Measurements from ENCODE around the gene CLEC4M. TPM values are rescaled to one million over a fixed set of nuclear protein-coding genes. Genes with fewer than 3 reads are reported as not detected.
"Not testable (repeated sequence)": the region's sequence is repeated elsewhere in the genome, so short reads cannot be mapped to it uniquely, and the experiment has no call there.

CLEC4M gene
- total RNA-seq, 2 experiments from 2014 or later: not detected

DNA sequence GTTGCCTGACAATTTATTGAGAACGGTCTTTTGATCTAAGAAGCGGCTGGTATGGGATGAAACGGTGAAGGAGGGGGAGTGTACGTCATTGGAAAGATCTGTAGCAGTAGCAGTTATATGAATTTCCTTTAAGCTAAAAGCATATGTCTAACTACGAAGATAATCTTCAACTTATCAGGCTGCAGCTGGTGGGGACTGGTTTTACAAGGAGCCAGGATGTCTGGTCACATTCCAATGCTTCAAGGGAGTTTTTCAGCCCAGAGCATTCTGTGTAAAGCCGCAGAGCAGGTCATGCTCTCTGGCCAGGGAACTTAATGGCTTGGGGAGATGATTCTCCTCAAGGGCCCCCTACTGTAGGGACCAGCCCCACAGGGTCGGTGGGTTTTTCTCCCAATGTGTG is 29.2 kb downstream of the CLEC4M start:
- Histone ChIP-seq H4K20me1 (ENCODE audit: insufficient read depth, low read length) (no peaks in the 10 kb centered on the region), H3K4me2 (ENCODE audit: low read length) (no peak overlapping the region), H3K4me1 (ENCODE audit: insufficient read depth, low read length, poor library complexity, severe bottlenecking) (no peaks in the 10 kb centered on the region), H3K9me2 (ENCODE audit: insufficient read depth, low read length) (no peaks in the 10 kb centered on the region), H3K9me3 (ENCODE audit: low read length) (no peaks in the 10 kb centered on the region), H3K4me3 (ENCODE audit: low read depth, low read length, poor library complexity, severe bottlenecking) (no peak overlapping the region), H2AFZ (ENCODE audit: low read length) (no peak overlapping the region), H3K79me2 (ENCODE audit: insufficient read depth, low read depth, low read length) (no peaks in the 10 kb centered on the region), H3K36me3 (ENCODE audit: insufficient read depth, low read length) (no peaks in the 10 kb centered on the region), H3K27ac (ENCODE audit: low read depth, low read length, poor library complexity, severe bottlenecking) (no peak overlapping the region)
- POLR2A ChIA-PET: interaction anchor here (0.5 kb wide), 1 partner anchor 17 kb away, joined by 3 read pairs; no protein-coding TSS in a partner anchor
- BruUV-seq (replicated peaks): no TSS peak
- TF ChIP-seq, protein P1, sequence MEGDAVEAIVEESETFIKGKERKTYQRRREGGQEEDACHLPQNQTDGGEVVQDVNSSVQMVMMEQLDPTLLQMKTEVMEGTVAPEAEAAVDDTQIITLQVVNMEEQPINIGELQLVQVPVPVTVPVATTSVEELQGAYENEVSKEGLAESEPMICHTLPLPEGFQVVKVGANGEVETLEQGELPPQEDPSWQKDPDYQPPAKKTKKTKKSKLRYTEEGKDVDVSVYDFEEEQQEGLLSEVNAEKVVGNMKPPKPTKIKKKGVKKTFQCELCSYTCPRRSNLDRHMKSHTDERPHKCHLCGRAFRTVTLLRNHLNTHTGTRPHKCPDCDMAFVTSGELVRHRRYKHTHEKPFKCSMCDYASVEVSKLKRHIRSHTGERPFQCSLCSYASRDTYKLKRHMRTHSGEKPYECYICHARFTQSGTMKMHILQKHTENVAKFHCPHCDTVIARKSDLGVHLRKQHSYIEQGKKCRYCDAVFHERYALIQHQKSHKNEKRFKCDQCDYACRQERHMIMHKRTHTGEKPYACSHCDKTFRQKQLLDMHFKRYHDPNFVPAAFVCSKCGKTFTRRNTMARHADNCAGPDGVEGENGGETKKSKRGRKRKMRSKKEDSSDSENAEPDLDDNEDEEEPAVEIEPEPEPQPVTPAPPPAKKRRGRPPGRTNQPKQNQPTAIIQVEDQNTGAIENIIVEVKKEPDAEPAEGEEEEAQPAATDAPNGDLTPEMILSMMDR (conservative IDR thresholded peaks at IDR 0.05; ENCODE audit: low read length): no peak
- no peak for TF ChIP-seq EZH2phosphoT487 (IDR thresholded peaks at IDR 0.05; ENCODE audit: borderline replicate concordance, low read depth, low read length)
- DNase-seq (ENCODE audit: low spot score): no peak
- intact Hi-C loops (cut with micrococcal nuclease; ENCODE audit: unreplicated experiment): no loop called here
- CTCF ChIA-PET (ENCODE audit: unreplicated experiment): no interaction called here

DNA sequence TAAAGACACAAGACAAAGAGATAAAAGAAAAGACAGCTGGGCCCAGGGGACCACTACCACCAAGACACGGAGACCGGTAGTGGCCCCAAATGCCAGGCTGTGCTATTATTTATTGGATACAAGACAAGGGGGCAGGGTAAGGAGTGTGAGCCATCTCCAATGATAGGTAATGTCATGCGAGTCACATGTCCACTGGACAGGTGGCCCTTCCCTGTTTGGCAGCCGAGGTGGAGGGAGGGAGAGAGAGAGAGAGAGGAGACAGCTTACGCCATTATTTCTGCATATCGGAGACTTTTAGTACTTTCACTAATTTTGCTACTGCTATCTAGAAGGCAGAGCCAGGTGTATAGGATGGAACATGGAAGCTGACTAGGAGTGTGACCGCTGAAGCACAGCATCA is 29.7 kb downstream of the CLEC4M start:
- BruUV-seq (replicated peaks); H3K9me3 ChIP-seq (ENCODE audit: low read length); DNase-seq (ENCODE audit: low spot score); H3K9me2 ChIP-seq (ENCODE audit: insufficient read depth, low read length); H3K4me3 ChIP-seq (ENCODE audit: low read depth, low read length, poor library complexity, severe bottlenecking); H4K20me1 ChIP-seq (ENCODE audit: insufficient read depth, low read length); intact Hi-C loops (cut with micrococcal nuclease; ENCODE audit: unreplicated experiment); H3K27ac ChIP-seq (ENCODE audit: low read depth, low read length, poor library complexity, severe bottlenecking); H2AFZ ChIP-seq (ENCODE audit: low read length); H3K4me2 ChIP-seq (ENCODE audit: low read length); CTCF ChIA-PET (ENCODE audit: unreplicated experiment); H3K79me2 ChIP-seq (ENCODE audit: insufficient read depth, low read depth, low read length); H3K4me1 ChIP-seq (ENCODE audit: insufficient read depth, low read length, poor library complexity, severe bottlenecking); H3K36me3 ChIP-seq (ENCODE audit: insufficient read depth, low read length): not testable (repeated sequence)
- POLR2A ChIA-PET: interaction anchor here (0.5 kb wide), 1 partner anchor 17 kb away, joined by 3 read pairs; no protein-coding TSS in a partner anchor

DNA sequence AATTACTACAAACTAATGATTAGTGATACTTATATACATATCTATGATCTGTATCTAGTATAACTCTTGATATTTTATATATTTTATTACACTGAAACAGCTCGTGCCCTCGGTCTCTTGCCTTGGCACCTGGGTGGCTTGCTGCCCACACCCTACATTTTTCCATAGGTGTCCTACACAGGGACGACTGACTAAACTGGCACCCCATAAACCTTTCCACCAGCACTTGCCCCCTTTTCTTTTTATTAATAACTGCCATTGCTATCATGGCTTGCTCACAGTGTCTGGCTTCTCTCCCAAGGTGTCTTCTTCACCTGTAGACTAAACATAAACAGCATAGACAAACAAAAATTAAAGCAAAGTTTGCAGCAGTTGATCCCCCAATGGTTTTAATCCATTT is 30.4 kb downstream of the CLEC4M start:
- Histone ChIP-seq H3K4me3 (ENCODE audit: low read depth, low read length, poor library complexity, severe bottlenecking) (no peak overlapping the region), H3K79me2 (ENCODE audit: insufficient read depth, low read depth, low read length) (no peaks in the 10 kb centered on the region), H2AFZ (ENCODE audit: low read length) (no peak overlapping the region), H3K9me3 (ENCODE audit: low read length) (no peaks in the 10 kb centered on the region), H3K27ac (ENCODE audit: low read depth, low read length, poor library complexity, severe bottlenecking) (no peak overlapping the region), H3K4me2 (ENCODE audit: low read length) (no peak overlapping the region), H3K4me1 (ENCODE audit: insufficient read depth, low read length, poor library complexity, severe bottlenecking) (no peaks in the 10 kb centered on the region), H4K20me1 (ENCODE audit: insufficient read depth, low read length) (no peaks in the 10 kb centered on the region), H3K36me3 (ENCODE audit: insufficient read depth, low read length) (no peaks in the 10 kb centered on the region), H3K9me2 (ENCODE audit: insufficient read depth, low read length) (no peaks in the 10 kb centered on the region)
- no TSS peak for BruUV-seq (replicated peaks)
- no peak for DNase-seq (ENCODE audit: low spot score)
- intact Hi-C loops (cut with micrococcal nuclease; ENCODE audit: unreplicated experiment): no loop called here
- TF ChIP-seq EZH2phosphoT487 (IDR thresholded peaks at IDR 0.05; ENCODE audit: borderline replicate concordance, low read depth, low read length): no peak
- TF ChIP-seq, protein P1 (conservative IDR thresholded peaks at IDR 0.05; ENCODE audit: low read length): no peak
- CTCF ChIA-PET (ENCODE audit: unreplicated experiment): no interaction called here
- POLR2A ChIA-PET: no interaction called here

All from OCI-LY7 (cell line).